ENCODE data around the gene LMTK2. TPM values are rescaled to one million over a fixed set of nuclear protein-coding genes. Genes with fewer than 3 reads are reported as not detected.
"Not testable (repeated sequence)": the region's sequence is repeated elsewhere in the genome, so short reads cannot be mapped to it uniquely, and the experiment has no call there.

Gene LMTK2
- total RNA-seq, 1 donor from 2014 or later = 15.4 TPM

GRCh38 chr7:98120559-98120958 is 13.9 kb downstream of the LMTK2 start:
- Mint-ChIP-seq H3K9me3 (ENCODE audit: unreplicated experiment) (no peaks in the 10 kb centered on the region), H3K27me3 (ENCODE audit: unreplicated experiment) (no peaks in the 10 kb centered on the region), H3K27ac (ENCODE audit: unreplicated experiment) (peak overlapping the region; percentile 87), H3K36me3 (ENCODE audit: unreplicated experiment) (peaks cover 2% of the 10 kb centered on the region), H3K4me3 (ENCODE audit: unreplicated experiment) (no peak overlapping the region), H3K4me1 (ENCODE audit: unreplicated experiment) (peaks cover 37% of the 10 kb centered on the region)
- TF ChIP-seq CTCF (IDR thresholded peaks at IDR 0.05) = no peak
- no peak for DNase-seq (ENCODE audit: extremely low spot score, unreplicated experiment)

GRCh38 chr7:98121388-98121787 is 14.7 kb downstream of the LMTK2 start:
- not testable (repeated sequence) for H3K36me3 Mint-ChIP-seq (ENCODE audit: unreplicated experiment); H3K27me3 Mint-ChIP-seq (ENCODE audit: unreplicated experiment); H3K9me3 Mint-ChIP-seq (ENCODE audit: unreplicated experiment); H3K27ac Mint-ChIP-seq (ENCODE audit: unreplicated experiment); H3K4me3 Mint-ChIP-seq (ENCODE audit: unreplicated experiment); DNase-seq (ENCODE audit: extremely low spot score, unreplicated experiment)
- H3K4me1 Mint-ChIP-seq (ENCODE audit: unreplicated experiment) = peaks cover 37% of the 10 kb centered on the region

GRCh38 chr7:98123365-98123696 is 16.7 kb downstream of the LMTK2 start:
- no peaks in the 10 kb centered on the region for H3K9me3 Mint-ChIP-seq (ENCODE audit: unreplicated experiment)
- no peak for DNase-seq (ENCODE audit: extremely low spot score, unreplicated experiment)
- TF ChIP-seq CTCF (IDR thresholded peaks at IDR 0.05) = no peak
- peaks cover 26% of the 10 kb centered on the region for H3K4me1 Mint-ChIP-seq (ENCODE audit: unreplicated experiment)
- H3K27me3 Mint-ChIP-seq (ENCODE audit: unreplicated experiment) = no peaks in the 10 kb centered on the region
- peaks cover 2% of the 10 kb centered on the region for H3K36me3 Mint-ChIP-seq (ENCODE audit: unreplicated experiment)
- H3K27ac Mint-ChIP-seq (ENCODE audit: unreplicated experiment) = no peak overlapping the region
- no peak overlapping the region for H3K4me3 Mint-ChIP-seq (ENCODE audit: unreplicated experiment)

GRCh38 chr7:98125759-98126158 is 19.1 kb downstream of the LMTK2 start:
- Mint-ChIP-seq H3K9me3 (ENCODE audit: unreplicated experiment) (no peaks in the 10 kb centered on the region), H3K4me1 (ENCODE audit: unreplicated experiment) (peaks cover 2% of the 10 kb centered on the region)
- TF ChIP-seq CTCF (IDR thresholded peaks at IDR 0.05) = no peak

GRCh38 chr7:98126311-98127142 is 19.9 kb downstream of the LMTK2 start:
- no peak overlapping the region for H3K27ac Mint-ChIP-seq (ENCODE audit: unreplicated experiment)
- no peak for DNase-seq (ENCODE audit: extremely low spot score, unreplicated experiment)
- peaks cover 2% of the 10 kb centered on the region for H3K36me3 Mint-ChIP-seq (ENCODE audit: unreplicated experiment)
- H3K9me3 Mint-ChIP-seq (ENCODE audit: unreplicated experiment) = no peaks in the 10 kb centered on the region
- TF ChIP-seq CTCF (IDR thresholded peaks at IDR 0.05) = no peak
- H3K27me3 Mint-ChIP-seq (ENCODE audit: unreplicated experiment) = no peaks in the 10 kb centered on the region
- H3K4me3 Mint-ChIP-seq (ENCODE audit: unreplicated experiment) = no peak overlapping the region
- H3K4me1 Mint-ChIP-seq (ENCODE audit: unreplicated experiment) = peaks cover 7% of the 10 kb centered on the region

More at GRCh38 chr7:98125759-98126158, 19.1 kb downstream of the LMTK2 start:
- H3K36me3 Mint-ChIP-seq (ENCODE audit: unreplicated experiment) = peaks cover 2% of the 10 kb centered on the region
- H3K4me3 Mint-ChIP-seq (ENCODE audit: unreplicated experiment) = no peak overlapping the region
- no peak overlapping the region for H3K27ac Mint-ChIP-seq (ENCODE audit: unreplicated experiment)
- DNase-seq (ENCODE audit: extremely low spot score, unreplicated experiment) = no peak
- H3K27me3 Mint-ChIP-seq (ENCODE audit: unreplicated experiment) = no peaks in the 10 kb centered on the region

Data from osteocyte (in vitro differentiated cells).